Stimulated activated CD8-positive, alpha-beta memory T cell treated with anti-CD3 and anti-CD28 coated beads, Interleukin-12 subunit alpha, Interleukin-12 subunit beta, amount 100 ng/mL, for 24 hours (primary cell): Measurements from ENCODE around the gene EDEM2.
"Not testable (repeated sequence)": the region's sequence is repeated elsewhere in the genome, so short reads cannot be mapped to it uniquely, and the experiment has no call there.

ENCODE experiments used
- DNase-seq: peaks from one replicate; pipeline ENCODE4 v3.0.0-alpha.2; 2020; ENCODE audit errors: extremely low read depth

EDEM2 gene

GRCh38 chr20:35087791-35088190, 59.3 kb downstream of the EDEM2 start:
- no peak for DNase-seq

DNA sequence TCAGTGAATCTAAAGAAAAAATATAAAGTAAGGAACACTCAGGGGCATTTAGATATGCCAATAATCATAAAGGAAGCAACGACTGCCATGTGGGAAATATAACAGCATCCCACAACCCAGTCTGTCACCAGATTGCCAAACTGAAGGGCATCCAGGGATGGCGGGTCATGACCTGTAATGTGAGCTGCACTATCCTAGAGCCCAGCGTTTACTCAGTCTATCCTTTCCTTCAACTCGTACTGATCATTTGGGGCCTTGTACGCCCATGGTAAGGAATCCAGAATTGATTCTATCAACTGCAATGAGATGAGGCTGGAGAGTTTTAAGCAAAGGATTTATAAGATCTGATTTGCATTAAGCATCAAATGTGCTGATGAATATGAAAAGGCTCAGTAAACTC, 59.8 kb downstream of the EDEM2 start:
- DNase-seq, result no peak

DNA sequence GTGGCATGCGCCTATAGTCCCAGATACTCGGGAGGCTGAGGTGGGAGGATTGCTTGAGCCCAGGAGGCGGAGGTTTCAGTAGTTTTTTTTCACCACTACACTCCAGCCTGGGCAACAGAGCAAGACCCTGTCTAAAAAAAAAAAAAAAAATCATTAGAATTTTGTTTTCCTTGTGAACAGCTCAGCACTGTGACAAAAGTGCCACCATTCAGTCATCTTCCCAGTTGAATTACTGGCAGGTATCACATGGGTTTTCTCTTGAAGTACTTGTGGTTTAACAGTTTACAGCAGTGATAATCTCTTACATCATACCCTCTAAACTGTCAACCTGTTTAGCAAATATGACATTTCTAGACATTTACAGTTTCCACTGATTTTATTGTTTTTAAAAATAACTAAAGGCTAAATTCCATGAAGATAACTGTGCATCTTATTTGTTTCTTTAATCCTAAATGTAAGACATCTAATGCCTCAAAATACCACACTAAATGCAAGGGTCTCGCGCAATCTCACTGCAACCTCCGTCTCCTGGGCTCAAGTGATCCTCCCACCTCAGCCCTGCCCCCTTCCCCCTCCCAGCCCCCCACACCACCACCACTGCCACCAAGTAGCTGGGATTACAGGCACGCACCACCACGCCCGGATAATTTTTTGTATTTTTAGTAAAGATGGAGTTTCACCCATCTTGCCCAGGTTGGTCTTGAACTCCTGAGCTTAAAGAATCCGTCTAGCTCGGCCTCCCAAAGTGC, 61.5 kb downstream of the EDEM2 start:
- DNase-seq, result no peak

GRCh38 chr20:35084998-35085397, 62.1 kb downstream of the EDEM2 start:
- no peak for DNase-seq

DNA sequence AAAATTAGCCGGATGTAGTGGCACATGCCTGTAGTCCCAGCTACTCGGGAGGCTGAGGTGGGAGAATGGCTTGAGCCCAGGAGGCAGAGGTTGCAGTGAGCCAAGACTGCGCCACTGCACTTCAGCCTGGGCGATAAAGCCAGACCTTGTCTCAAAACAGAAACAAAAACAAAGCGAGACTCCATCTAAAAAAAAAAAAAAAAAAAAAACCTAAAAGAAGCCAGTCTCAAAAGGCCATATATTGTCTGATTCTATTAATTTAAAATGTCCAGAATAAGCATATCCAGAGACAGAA, 66.8 kb downstream of the EDEM2 start:
- DNase-seq, result not testable (repeated sequence)

GRCh38 chr20:35079472-35080347, 67.4 kb downstream of the EDEM2 start:
- DNase-seq, result no peak

DNA sequence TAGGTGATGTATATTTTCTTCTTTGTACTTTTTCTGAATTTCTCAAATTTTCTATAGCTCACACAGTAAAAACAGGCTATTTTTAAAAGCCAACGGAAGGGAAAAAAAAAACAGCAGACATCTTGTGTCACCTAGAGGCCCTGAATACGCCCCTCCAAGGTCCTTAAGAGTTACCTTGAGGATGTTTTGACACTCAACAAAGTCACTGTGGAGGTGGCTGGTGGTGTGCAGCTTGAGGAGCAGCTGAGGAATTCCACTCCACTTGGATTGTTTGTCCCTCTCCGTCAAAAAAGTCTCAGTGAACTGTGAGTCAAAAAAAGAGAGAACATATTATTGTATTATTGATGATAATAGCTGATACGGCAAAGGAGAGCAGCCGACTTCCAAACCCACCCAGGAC, 69.3 kb downstream of the EDEM2 start:
- DNase-seq, result no peak

GRCh38 chr20:35077341-35077740, 69.8 kb downstream of the EDEM2 start:
- no peak for DNase-seq

- DNase-seq, result not testable (repeated sequence)
These were observed 75.5 kb downstream of the EDEM2 start for GRCh38 chr20:35071436-35072153.

DNA sequence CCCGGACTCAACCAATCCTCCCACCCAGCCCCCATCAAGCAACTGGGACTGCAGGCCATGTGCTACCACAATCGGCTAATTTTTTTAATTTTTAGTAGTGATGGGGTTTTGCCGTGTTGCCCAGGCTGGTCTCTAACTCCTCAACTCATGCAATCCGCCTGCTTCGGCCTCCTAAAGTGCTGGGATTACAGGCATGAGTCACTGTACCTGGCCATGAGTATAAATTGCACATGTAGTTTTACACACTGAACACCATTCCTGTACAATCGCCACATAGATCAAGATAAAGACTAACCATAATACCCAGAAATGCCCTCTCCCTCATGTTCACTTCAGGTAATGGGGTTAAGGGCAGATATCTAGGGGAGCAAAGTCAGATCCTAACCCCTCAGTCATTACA, 80.9 kb downstream of the EDEM2 start:
- DNase-seq, result no peak
